ENCODE data around the gene PIP5K1C.

DNA sequence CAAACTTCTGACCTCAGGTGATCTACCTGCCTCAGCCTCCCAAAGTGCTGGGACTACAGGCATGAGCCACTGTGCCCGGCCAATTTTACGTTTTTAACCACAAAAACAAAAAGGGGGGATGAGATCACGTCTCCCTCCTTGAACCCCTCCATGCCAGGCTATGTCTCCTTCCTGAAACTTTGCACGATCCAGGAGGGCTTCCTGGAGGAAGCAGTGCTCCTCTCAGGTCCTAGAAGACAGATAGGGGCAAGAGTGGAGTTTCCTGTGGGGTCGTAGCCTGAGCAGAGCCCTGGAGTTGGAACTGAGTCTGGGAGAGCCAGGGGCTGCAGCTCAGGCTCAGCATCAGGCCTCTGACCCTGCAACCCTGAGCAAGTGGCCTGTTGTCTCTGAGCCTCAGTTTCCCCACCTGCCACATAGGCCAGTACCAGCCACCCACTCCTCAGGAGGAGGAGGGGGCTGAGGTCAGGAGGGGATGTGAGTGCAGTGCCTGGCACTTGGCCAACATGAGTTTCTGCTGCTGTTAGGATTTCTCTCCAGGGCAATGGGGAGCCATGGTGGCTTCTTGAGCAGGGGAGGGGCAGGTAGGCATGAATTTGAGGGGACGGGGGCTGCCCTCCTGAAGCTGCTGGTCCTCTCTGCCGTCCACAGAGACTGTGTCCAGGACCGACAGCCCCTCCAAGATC lies 45.2 kb upstream of the PIP5K1C start:
- TF ChIP-seq, protein P1, sequence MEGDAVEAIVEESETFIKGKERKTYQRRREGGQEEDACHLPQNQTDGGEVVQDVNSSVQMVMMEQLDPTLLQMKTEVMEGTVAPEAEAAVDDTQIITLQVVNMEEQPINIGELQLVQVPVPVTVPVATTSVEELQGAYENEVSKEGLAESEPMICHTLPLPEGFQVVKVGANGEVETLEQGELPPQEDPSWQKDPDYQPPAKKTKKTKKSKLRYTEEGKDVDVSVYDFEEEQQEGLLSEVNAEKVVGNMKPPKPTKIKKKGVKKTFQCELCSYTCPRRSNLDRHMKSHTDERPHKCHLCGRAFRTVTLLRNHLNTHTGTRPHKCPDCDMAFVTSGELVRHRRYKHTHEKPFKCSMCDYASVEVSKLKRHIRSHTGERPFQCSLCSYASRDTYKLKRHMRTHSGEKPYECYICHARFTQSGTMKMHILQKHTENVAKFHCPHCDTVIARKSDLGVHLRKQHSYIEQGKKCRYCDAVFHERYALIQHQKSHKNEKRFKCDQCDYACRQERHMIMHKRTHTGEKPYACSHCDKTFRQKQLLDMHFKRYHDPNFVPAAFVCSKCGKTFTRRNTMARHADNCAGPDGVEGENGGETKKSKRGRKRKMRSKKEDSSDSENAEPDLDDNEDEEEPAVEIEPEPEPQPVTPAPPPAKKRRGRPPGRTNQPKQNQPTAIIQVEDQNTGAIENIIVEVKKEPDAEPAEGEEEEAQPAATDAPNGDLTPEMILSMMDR (conservative IDR thresholded peaks at IDR 0.05; ENCODE audit: low read depth, low read length), result no peak
- TF ChIP-seq EZH2 (IDR thresholded peaks at IDR 0.05; ENCODE audit: borderline replicate concordance, low read depth, low read length, poor library complexity, severe bottlenecking), result no peak
